ENCODE results near the gene CNTN5.

DNA sequence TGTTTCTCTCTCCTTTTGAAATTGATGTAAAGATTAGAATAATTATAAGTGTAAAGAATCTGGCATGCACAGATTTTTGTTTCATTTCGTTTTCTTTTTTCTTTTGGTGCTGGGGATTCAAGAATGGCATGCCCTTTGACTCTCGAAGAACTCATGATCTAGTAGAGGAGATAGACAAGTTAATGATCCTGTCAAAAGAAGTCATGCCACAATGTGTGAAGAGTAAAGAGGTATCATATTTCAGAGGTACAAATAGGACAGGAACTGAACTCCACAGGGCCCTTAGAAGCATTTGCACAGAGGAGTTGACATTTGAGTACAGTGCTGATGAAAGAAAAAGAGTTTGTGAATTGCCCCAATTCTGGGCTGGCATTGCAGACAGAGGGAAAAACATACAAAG, 958.3 kb downstream of the CNTN5 start:
- TF ChIP-seq, protein P1, sequence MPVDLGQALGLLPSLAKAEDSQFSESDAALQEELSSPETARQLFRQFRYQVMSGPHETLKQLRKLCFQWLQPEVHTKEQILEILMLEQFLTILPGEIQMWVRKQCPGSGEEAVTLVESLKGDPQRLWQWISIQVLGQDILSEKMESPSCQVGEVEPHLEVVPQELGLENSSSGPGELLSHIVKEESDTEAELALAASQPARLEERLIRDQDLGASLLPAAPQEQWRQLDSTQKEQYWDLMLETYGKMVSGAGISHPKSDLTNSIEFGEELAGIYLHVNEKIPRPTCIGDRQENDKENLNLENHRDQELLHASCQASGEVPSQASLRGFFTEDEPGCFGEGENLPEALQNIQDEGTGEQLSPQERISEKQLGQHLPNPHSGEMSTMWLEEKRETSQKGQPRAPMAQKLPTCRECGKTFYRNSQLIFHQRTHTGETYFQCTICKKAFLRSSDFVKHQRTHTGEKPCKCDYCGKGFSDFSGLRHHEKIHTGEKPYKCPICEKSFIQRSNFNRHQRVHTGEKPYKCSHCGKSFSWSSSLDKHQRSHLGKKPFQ (tag by site-specific recombination; IDR thresholded peaks at IDR 0.05) = no peak
- TF ChIP-seq KLF16 (tag by site-specific recombination; IDR thresholded peaks at IDR 0.05) (no peak), ZNF558 (tag by site-specific recombination; IDR thresholded peaks at IDR 0.05) (no peak), ZNF10 (tag by site-specific recombination; IDR thresholded peaks at IDR 0.05) (no peak), ZNF416 (tag by site-specific recombination; IDR thresholded peaks at IDR 0.05) (no peak), ZNF501 (tag by site-specific recombination; IDR thresholded peaks at IDR 0.05) (no peak), ZNF660 (tag by site-specific recombination; IDR thresholded peaks at IDR 0.05) (no peak), ZNF768 (tag by site-specific recombination; IDR thresholded peaks at IDR 0.05) (no peak), KLF10 (tag by site-specific recombination; IDR thresholded peaks at IDR 0.05) (no peak), KLF8 (tag by site-specific recombination; IDR thresholded peaks at IDR 0.05) (no peak)
- TF ChIP-seq, protein P2, sequence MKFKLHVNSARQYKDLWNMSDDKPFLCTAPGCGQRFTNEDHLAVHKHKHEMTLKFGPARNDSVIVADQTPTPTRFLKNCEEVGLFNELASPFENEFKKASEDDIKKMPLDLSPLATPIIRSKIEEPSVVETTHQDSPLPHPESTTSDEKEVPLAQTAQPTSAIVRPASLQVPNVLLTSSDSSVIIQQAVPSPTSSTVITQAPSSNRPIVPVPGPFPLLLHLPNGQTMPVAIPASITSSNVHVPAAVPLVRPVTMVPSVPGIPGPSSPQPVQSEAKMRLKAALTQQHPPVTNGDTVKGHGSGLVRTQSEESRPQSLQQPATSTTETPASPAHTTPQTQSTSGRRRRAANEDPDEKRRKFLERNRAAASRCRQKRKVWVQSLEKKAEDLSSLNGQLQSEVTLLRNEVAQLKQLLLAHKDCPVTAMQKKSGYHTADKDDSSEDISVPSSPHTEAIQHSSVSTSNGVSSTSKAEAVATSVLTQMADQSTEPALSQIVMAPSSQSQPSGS (tag by site-specific recombination; IDR thresholded peaks at IDR 0.05; ENCODE audit: low read depth) = no peak
- TF ChIP-seq, protein P3, sequence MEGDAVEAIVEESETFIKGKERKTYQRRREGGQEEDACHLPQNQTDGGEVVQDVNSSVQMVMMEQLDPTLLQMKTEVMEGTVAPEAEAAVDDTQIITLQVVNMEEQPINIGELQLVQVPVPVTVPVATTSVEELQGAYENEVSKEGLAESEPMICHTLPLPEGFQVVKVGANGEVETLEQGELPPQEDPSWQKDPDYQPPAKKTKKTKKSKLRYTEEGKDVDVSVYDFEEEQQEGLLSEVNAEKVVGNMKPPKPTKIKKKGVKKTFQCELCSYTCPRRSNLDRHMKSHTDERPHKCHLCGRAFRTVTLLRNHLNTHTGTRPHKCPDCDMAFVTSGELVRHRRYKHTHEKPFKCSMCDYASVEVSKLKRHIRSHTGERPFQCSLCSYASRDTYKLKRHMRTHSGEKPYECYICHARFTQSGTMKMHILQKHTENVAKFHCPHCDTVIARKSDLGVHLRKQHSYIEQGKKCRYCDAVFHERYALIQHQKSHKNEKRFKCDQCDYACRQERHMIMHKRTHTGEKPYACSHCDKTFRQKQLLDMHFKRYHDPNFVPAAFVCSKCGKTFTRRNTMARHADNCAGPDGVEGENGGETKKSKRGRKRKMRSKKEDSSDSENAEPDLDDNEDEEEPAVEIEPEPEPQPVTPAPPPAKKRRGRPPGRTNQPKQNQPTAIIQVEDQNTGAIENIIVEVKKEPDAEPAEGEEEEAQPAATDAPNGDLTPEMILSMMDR (tag by site-specific recombination; IDR thresholded peaks at IDR 0.05) = no peak
- TF ChIP-seq, protein P4, sequence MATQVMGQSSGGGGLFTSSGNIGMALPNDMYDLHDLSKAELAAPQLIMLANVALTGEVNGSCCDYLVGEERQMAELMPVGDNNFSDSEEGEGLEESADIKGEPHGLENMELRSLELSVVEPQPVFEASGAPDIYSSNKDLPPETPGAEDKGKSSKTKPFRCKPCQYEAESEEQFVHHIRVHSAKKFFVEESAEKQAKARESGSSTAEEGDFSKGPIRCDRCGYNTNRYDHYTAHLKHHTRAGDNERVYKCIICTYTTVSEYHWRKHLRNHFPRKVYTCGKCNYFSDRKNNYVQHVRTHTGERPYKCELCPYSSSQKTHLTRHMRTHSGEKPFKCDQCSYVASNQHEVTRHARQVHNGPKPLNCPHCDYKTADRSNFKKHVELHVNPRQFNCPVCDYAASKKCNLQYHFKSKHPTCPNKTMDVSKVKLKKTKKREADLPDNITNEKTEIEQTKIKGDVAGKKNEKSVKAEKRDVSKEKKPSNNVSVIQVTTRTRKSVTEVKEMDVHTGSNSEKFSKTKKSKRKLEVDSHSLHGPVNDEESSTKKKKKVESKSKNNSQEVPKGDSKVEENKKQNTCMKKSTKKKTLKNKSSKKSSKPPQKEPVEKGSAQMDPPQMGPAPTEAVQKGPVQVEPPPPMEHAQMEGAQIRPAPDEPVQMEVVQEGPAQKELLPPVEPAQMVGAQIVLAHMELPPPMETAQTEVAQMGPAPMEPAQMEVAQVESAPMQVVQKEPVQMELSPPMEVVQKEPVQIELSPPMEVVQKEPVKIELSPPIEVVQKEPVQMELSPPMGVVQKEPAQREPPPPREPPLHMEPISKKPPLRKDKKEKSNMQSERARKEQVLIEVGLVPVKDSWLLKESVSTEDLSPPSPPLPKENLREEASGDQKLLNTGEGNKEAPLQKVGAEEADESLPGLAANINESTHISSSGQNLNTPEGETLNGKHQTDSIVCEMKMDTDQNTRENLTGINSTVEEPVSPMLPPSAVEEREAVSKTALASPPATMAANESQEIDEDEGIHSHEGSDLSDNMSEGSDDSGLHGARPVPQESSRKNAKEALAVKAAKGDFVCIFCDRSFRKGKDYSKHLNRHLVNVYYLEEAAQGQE (tag by site-specific recombination; IDR thresholded peaks at IDR 0.05) = no peak

Data from HEK293 (cell line).